GM12878 (cell line): ENCODE data around the gene JADE1. TPM values are rescaled to one million over a fixed set of nuclear protein-coding genes. Genes with fewer than 3 reads are reported as not detected.

Experiments used
- ATAC-seq: fragments of 200-7000 bp; cut with Tn5 transposase; 3 replicates; pipeline ENCODE4 v1.9.1; 2020; ENCODE audit warnings: mild to moderate bottlenecking, moderate library complexity
- BruUV-seq: library from RNA; stranded (reverse); fragments of 400-500 nt; replicated peaks from 2 replicates; lab custom pipeline; 2021; lab: Mats Ljungman, UMichigan
- CTCF ChIA-PET: fragments of 300-600 bp; sonication (Branson Sonifier 250); formaldehyde crosslinking; extraction: SDS; loops from one replicate; lab custom pipeline; 2021; ENCODE audit warnings: inconsistent platforms; lab: Yijun Ruan, JAX
- POLR2A ChIA-PET: fragments of 350-600 bp; formaldehyde crosslinking; extraction: SDS; loops from one replicate; lab custom pipeline; 2021; ENCODE audit warnings: inconsistent platforms; lab: Charles Lee
- RAD21 ChIA-PET: fragments of 300-600 bp; sonication (Branson Sonifier 250); formaldehyde crosslinking; loops from one replicate; lab custom pipeline; 2023; ENCODE audit warnings: antibody characterized with exemption; ENCODE audit not compliant: unreplicated experiment; lab: Charles Lee
- SMC1A ChIA-PET: fragments of 300-600 bp; sonication (Branson Sonifier 250); formaldehyde crosslinking; loops from one replicate; lab custom pipeline; 2023; ENCODE audit not compliant: unreplicated experiment, uncharacterized antibody; lab: Charles Lee
- DNase-seq: peaks from one replicate; pipeline ENCODE4 v3.0.0-alpha.2; 2011; ENCODE audit warnings: low read depth, low spot score
- FAIRE-seq: peaks from 3 replicates; lab custom pipeline; 2011; peaks lifted over from hg19 to GRCh38; lab: Jason Lieb, UNC
- H2AFZ ChIP-seq: 2 replicates; pipeline ENCODE4 v1.6.0; 2011; ENCODE audit warnings: low read depth, low read length, control low read depth; ENCODE audit not compliant: control insufficient read depth
- H3K27ac ChIP-seq: 2 replicates; pipeline ENCODE4 v1.5.1; 2011; ENCODE audit warnings: control low read depth; ENCODE audit not compliant: control insufficient read depth, insufficient read depth
- H3K27me3 ChIP-seq, 2 experiments: replicated peaks in 1 of 2; 2 replicates each; pipeline versions ENCODE4 v1.6.0 to v1.6.1; 2011; ENCODE audit warnings: low read length in 1 of 2; ENCODE audit not compliant: control insufficient read depth in 2 of 2, insufficient read depth in 2 of 2
- H3K36me3 ChIP-seq, 2 experiments: 2 replicates each; pipeline ENCODE4 v1.5.1; 2011; ENCODE audit warnings: low read length in 1 of 2; ENCODE audit not compliant: control insufficient read depth in 2 of 2, insufficient read depth in 2 of 2
- H3K4me1 ChIP-seq: 2 replicates; pipeline ENCODE4 v1.6.1; 2011; ENCODE audit warnings: mild to moderate bottlenecking, low read length, moderate library complexity, mixed read lengths; ENCODE audit not compliant: control insufficient read depth, insufficient read depth
- H3K4me2 ChIP-seq: 2 replicates; pipeline ENCODE4 v1.6.0; 2011; ENCODE audit warnings: control low read depth; ENCODE audit not compliant: control insufficient read depth, insufficient read depth
- H3K4me3 ChIP-seq: fragments of 200-600 bp; sonication (generic); 2 replicates; pipeline ENCODE4 v1.5.1; 2016
- H3K79me2 ChIP-seq: 2 replicates; pipeline ENCODE4 v1.6.0; 2011; ENCODE audit warnings: low read length; ENCODE audit not compliant: control insufficient read depth, insufficient read depth
- H3K9ac ChIP-seq: 2 replicates; pipeline ENCODE4 v1.8.0; 2011; ENCODE audit warnings: low read length, control low read depth, mixed read lengths; ENCODE audit not compliant: control insufficient read depth, insufficient read depth
- H3K9me3 ChIP-seq: replicated peaks from 3 replicates; pipeline ENCODE4 v1.5.1; 2011; ENCODE audit warnings: mild to moderate bottlenecking, low read length; ENCODE audit not compliant: control insufficient read depth, insufficient read depth
- H4K20me1 ChIP-seq: 2 replicates; pipeline ENCODE4 v1.6.0; 2011; ENCODE audit not compliant: control insufficient read depth, insufficient read depth
- CBFB ChIP-seq: IDR thresholded peaks from 2 replicates; pipeline ENCODE4 v1.6.1; 2016; ENCODE audit warnings: antibody characterized with exemption, low read depth
- CREM ChIP-seq: IDR thresholded peaks from 2 replicates; pipeline ENCODE4 v1.6.1; 2014; ENCODE audit warnings: antibody characterized with exemption, low read depth
- EED ChIP-seq: sonication (generic); IDR thresholded peaks from 2 replicates; pipeline ENCODE4 v1.6.1; 2016; ENCODE audit warnings: antibody characterized with exemption, low read depth
- FOXM1 ChIP-seq: IDR thresholded peaks from 2 replicates; pipeline ENCODE4 v1.6.1; 2012; ENCODE audit warnings: low read depth, mild to moderate bottlenecking, inconsistent platforms, low read length, moderate library complexity
- JUNB ChIP-seq: IDR thresholded peaks from 2 replicates; pipeline ENCODE4 v1.6.1; 2016; ENCODE audit warnings: antibody characterized with exemption, mild to moderate bottlenecking
- JUND ChIP-seq: IDR thresholded peaks from 2 replicates; pipeline ENCODE4 v1.6.1; 2012; ENCODE audit warnings: low read depth, mild to moderate bottlenecking, low read length, improper control_type of control experiment, moderate library complexity
- MEF2A ChIP-seq: IDR thresholded peaks from 2 replicates; pipeline ENCODE4 v1.6.1; 2011; ENCODE audit warnings: low read depth, mild to moderate bottlenecking, low read length, moderate library complexity; ENCODE audit not compliant: insufficient read depth
- NFIC ChIP-seq: IDR thresholded peaks from 2 replicates; pipeline ENCODE4 v1.6.1; 2012; ENCODE audit warnings: low read depth, mild to moderate bottlenecking, inconsistent platforms, low read length, moderate library complexity
- NR2F1 ChIP-seq: fragments of 450-650 bp; conservative IDR thresholded peaks from 2 replicates; pipeline ENCODE4 v1.6.1; 2017; ENCODE audit warnings: mild to moderate bottlenecking
- RUNX3 ChIP-seq: IDR thresholded peaks from 2 replicates; pipeline ENCODE4 v1.6.1; 2012; ENCODE audit warnings: low read length, inconsistent platforms
- TCF12 ChIP-seq: IDR thresholded peaks from 2 replicates; pipeline ENCODE4 v1.6.1; 2011; ENCODE audit warnings: low read depth, mild to moderate bottlenecking, low read length
- YY1 ChIP-seq: IDR thresholded peaks from 2 replicates; pipeline ENCODE4 v1.6.1; 2011; ENCODE audit warnings: low read depth, mild to moderate bottlenecking, low read length
- ZBED1 ChIP-seq: IDR thresholded peaks from 2 replicates; pipeline ENCODE4 v1.6.1; 2016; ENCODE audit warnings: borderline replicate concordance
- ZNF274 ChIP-seq: IDR thresholded peaks from one replicate; pipeline ENCODE4 v1.8.0; 2011; ENCODE audit not compliant: insufficient read length, insufficient read depth
- ZSCAN29 ChIP-seq: fragments of 450-650 bp; IDR thresholded peaks from 2 replicates; pipeline ENCODE4 v1.6.1; 2017; ENCODE audit warnings: mild to moderate bottlenecking, moderate library complexity
- WGBS: methylation state at CpG from one replicate; pipeline ENCODE4 v1.1.6; 2016; ENCODE audit warnings: low lambda C conversion rate; ENCODE audit not compliant: insufficient replicate concordance, insufficient coverage; ENCODE audit errors: missing lambda C conversion rate; 5-methylcytosine and 5-hydroxymethylcytosine counted together
- in situ Hi-C: fragments of 300-500 bp; cut with MboI; formaldehyde crosslinking; loops from 9 replicates; pipeline ENCODE4 v1.14.3; 2018; ENCODE audit warnings: mixed read lengths
- intact Hi-C: fragments of 100-400 bp; cut with micrococcal nuclease; formaldehyde crosslinking; loops from one replicate; pipeline ENCODE4 v1.14.2; 2022; ENCODE audit not compliant: unreplicated experiment
- polyA plus RNA-seq, 11 experiments: library from polyadenylated mRNA; depleted of rRNA in 4 of 11; unstranded in 6 of 11; stranded (reverse) in 5 of 11; fragments of >200 nt; fragmentation: Nextera tagmentation in 4 of 11; fragmentation: Illumina TruSeq in 1 of 11; extraction: Ambion mirVana in 4 of 11; extraction: Trizol in 1 of 11; gene quantifications; 1 replicate in 1 of 11; 2 replicates in 10 of 11; pipeline versions ENCODE4 v1.2.1 to v1.2.3, GENCODE V29; 2011 to 2016; ENCODE audit warnings: inconsistent platforms in 2 of 11, missing spikeins in 2 of 11, low read depth in 1 of 11
- total RNA-seq, 4 experiments: library from RNA; depleted of rRNA in 3 of 4; stranded (reverse); fragments of >200 nt in 3 of 4; fragmentation: Illumina TruSeq in 1 of 4; extraction: Trizol in 1 of 4; gene quantifications; 2 replicates each; pipeline versions ENCODE4 v1.2.1 to v1.2.3, GENCODE V29; 2013 to 2021
- TF ChIP-seq, protein P1 (sequence below): fragments of 150-350 bp; IDR thresholded peaks from 2 replicates; pipeline ENCODE4 v1.6.1; 2016; ENCODE audit warnings: low read depth, low read length
- TF ChIP-seq, protein P2 (sequence below): IDR thresholded peaks from 2 replicates; pipeline ENCODE4 v1.6.1; 2012; ENCODE audit warnings: low read length, inconsistent platforms

Gene JADE1
- total and polyA plus RNA-seq, 10 of the 15 experiments (the other 5 are each of a cell fraction or from before 2014, with no cell fraction given), result 5.9 to 27.2 (median 15.8) TPM

DNA sequence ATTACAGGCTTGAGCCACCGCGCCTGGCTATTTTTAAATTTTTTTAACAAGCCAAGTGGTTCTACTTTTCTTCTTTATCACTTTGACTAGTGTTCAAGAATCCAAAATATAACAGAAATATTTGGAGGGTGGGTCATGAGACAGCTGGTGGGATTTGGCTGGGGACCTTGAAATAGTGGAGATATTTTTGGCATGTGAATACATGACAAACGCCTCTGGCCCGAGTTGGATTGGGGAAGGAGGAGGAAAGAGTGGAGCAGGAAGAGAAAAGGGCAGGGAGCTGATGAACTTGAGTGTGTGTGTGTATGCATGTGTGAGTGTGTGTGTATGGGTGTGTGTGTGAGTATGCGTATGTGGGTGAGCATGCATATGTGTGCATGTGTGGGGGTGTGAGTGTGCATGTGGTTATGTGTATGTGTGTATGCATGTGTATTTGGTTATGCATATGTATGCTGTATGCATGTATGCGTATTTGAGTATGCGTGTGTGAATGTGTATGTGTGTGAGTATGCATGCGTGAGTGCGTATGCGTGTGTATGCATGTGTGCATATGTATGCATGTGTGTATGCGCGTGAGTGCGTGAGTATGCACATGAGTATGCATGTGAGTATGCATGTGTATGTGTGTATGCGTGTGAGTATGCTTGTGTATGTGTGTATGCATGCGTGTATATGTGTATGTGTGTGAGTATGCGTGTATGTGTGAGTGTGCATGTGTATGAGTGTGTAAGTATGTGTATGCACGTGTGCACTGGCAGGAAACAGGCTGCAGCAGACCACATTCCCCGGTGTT, 49.6 kb downstream of the JADE1 start (continued):
- TF ChIP-seq, protein P1, sequence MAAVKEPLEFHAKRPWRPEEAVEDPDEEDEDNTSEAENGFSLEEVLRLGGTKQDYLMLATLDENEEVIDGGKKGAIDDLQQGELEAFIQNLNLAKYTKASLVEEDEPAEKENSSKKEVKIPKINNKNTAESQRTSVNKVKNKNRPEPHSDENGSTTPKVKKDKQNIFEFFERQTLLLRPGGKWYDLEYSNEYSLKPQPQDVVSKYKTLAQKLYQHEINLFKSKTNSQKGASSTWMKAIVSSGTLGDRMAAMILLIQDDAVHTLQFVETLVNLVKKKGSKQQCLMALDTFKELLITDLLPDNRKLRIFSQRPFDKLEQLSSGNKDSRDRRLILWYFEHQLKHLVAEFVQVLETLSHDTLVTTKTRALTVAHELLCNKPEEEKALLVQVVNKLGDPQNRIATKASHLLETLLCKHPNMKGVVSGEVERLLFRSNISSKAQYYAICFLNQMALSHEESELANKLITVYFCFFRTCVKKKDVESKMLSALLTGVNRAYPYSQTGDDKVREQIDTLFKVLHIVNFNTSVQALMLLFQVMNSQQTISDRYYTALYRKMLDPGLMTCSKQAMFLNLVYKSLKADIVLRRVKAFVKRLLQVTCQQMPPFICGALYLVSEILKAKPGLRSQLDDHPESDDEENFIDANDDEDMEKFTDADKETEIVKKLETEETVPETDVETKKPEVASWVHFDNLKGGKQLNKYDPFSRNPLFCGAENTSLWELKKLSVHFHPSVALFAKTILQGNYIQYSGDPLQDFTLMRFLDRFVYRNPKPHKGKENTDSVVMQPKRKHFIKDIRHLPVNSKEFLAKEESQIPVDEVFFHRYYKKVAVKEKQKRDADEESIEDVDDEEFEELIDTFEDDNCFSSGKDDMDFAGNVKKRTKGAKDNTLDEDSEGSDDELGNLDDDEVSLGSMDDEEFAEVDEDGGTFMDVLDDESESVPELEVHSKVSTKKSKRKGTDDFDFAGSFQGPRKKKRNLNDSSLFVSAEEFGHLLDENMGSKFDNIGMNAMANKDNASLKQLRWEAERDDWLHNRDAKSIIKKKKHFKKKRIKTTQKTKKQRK, result no peak
- no peak for TF ChIP-seq JUND

DNA sequence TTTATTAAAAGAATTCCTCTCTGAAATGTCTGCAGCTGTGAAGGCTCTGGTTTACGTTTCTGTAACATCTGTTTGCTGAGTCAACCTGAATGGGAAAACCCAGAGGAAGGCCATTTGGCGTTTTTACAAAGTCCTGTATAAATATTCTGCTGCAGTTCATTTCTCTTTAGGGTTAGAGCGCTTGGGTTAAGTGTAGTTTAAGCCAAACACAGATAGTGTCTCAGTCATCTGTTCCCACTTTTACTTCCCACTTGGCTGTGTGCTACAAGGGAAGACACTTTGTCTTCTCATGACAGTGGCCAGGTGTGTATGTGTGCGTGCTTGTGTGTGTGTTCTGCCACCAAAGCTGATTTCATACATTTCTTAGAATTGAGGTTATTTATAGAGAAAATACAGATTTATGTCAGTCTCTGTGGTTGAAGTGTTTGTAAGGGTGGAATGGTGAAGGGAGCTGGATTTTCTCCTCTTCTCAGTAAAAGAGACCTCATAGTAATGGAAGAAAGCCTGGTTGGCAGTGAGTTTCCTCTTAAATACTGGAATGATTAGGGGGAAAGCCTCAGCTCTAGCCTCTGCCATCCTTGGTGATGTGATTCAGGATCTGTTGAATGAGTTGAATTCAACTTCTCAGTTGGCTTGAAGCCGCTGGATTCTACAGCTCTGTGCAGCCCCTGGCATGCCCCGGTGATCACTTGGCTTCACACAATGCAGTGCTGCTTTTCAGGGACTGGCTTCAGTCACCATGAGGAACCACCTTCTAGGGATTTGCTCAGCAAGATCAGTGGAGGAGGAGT, 50.6 kb downstream of the JADE1 start:
- no peaks in the 10 kb centered on the region for H3K27me3 ChIP-seq
- H3K4me1 ChIP-seq, result peaks cover 36% of the 10 kb centered on the region
- DNase-seq (no peak), FAIRE-seq (no peak), ATAC-seq (no peak)
- H3K9me3 ChIP-seq, result no peaks in the 10 kb centered on the region
- no peak overlapping the region for H2AFZ ChIP-seq
- peak; percentile 73 for TF ChIP-seq MEF2A
- peak; percentile 69; the same call in 1 of the 2 replicates for TF ChIP-seq CBFB
- TF ChIP-seq ZNF274, result no peak
- peak; percentile 95 for TF ChIP-seq NFIC
- TF ChIP-seq, protein P2, sequence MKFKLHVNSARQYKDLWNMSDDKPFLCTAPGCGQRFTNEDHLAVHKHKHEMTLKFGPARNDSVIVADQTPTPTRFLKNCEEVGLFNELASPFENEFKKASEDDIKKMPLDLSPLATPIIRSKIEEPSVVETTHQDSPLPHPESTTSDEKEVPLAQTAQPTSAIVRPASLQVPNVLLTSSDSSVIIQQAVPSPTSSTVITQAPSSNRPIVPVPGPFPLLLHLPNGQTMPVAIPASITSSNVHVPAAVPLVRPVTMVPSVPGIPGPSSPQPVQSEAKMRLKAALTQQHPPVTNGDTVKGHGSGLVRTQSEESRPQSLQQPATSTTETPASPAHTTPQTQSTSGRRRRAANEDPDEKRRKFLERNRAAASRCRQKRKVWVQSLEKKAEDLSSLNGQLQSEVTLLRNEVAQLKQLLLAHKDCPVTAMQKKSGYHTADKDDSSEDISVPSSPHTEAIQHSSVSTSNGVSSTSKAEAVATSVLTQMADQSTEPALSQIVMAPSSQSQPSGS, result peak; percentile 63; the same call in 1 of the 2 replicates
- TF ChIP-seq TCF12, result peak; percentile 28; the same call in 1 of the 2 replicates
- peak; percentile 82 for TF ChIP-seq FOXM1
- TF ChIP-seq YY1, result 0 out of 2 replicates have a peak, but pooled peaks have one; percentile 9
- TF ChIP-seq EED, result peak; percentile 85
- TF ChIP-seq ZBED1, result peak; percentile 65; the same call in 1 of the 2 replicates
- no peak for TF ChIP-seq NR2F1
- TF ChIP-seq ZSCAN29, result no peak
- peak; percentile 61 for TF ChIP-seq JUNB
- TF ChIP-seq RUNX3, result peak; percentile 86
- peak; percentile 49; the same call in 1 of the 2 replicates for TF ChIP-seq CREM
- WGBS, result 7% methylated on average over 6 of the region's 6 CpGs
- H4K20me1 ChIP-seq, result no peaks in the 10 kb centered on the region
- H3K79me2 ChIP-seq, result peaks cover 4% of the 10 kb centered on the region
- peaks cover 31 to 53% of the 10 kb centered on the region in 2 experiments for H3K36me3 ChIP-seq
- in situ Hi-C loops (loop anchor here (5.0 kb wide), 2 partner anchors 293 to 668 kb away; no protein-coding TSS in a partner anchor), intact Hi-C loops (no loop called here)
- CTCF ChIA-PET, result interaction anchor here (0.6 to 1.4 kb wide), 6 partner anchors 15 to 297 kb away, joined by 3 to 4 read pairs (median 3); no protein-coding TSS in a partner anchor
- POLR2A ChIA-PET, result interaction anchor here (0.8 kb wide), 1 partner anchor 28 kb away, joined by 3 read pairs; no protein-coding TSS in a partner anchor
- H3K9ac ChIP-seq, result no peak overlapping the region
- no TSS peak for BruUV-seq
- H3K4me2 ChIP-seq, result peak overlapping the region; percentile 19; the same call in 1 of the 2 replicates
- peak overlapping the region; percentile 61 for H3K27ac ChIP-seq
- RAD21 ChIA-PET, result interaction anchor here (1.3 to 1.4 kb wide), 2 partner anchors 28 to 47 kb away, joined by 5 read pairs; no protein-coding TSS in a partner anchor
- H3K4me3 ChIP-seq, result no peak overlapping the region
- SMC1A ChIA-PET, result interaction anchor here (1.2 to 4.4 kb wide), 4 partner anchors 22 to 47 kb away, joined by 4 to 33 read pairs (median 4); no protein-coding TSS in a partner anchor
